GM18951 (cell line): ENCODE measurements around the gene TSEN2.

Source experiments
- POLR2A ChIP-seq: IDR thresholded peaks from 4 replicates; pipeline ENCODE4 v1.6.1; 2011; ENCODE audit warnings: mild to moderate bottlenecking; ENCODE audit not compliant: insufficient read length, insufficient read depth; ENCODE audit errors: extremely low read depth
- in situ Hi-C: fragments of 300-500 bp; cut with MboI; formaldehyde crosslinking; loops from one replicate; pipeline ENCODE4 v1.12.0; 2022; ENCODE audit warnings: low sequenced_read_pairs, mixed read lengths, inconsistent platforms; ENCODE audit not compliant: unreplicated experiment

TSEN2 gene

GRCh38 chr3:12571986-12572385 is 87.7 kb downstream of the TSEN2 start:
- no peak for TF ChIP-seq POLR2A
- in situ Hi-C loops: no loop called here

- in situ Hi-C loops: no loop called here
- no peak for TF ChIP-seq POLR2A
Measured at GRCh38 chr3:12574131-12574530, 89.9 kb downstream of the TSEN2 start.

- in situ Hi-C loops: no loop called here
- TF ChIP-seq POLR2A: no peak
Measured at GRCh38 chr3:12574661-12575060, 90.4 kb downstream of the TSEN2 start.

GRCh38 chr3:12577379-12577778 is 93.1 kb downstream of the TSEN2 start:
- no peak for TF ChIP-seq POLR2A
- in situ Hi-C loops: no loop called here

- in situ Hi-C loops: no loop called here
- no peak for TF ChIP-seq POLR2A
Measured at GRCh38 chr3:12578742-12579141, 94.5 kb downstream of the TSEN2 start.

- in situ Hi-C loops: no loop called here
- no peak for TF ChIP-seq POLR2A
Measured at GRCh38 chr3:12579456-12579855, 95.2 kb downstream of the TSEN2 start.

- in situ Hi-C loops: no loop called here
- TF ChIP-seq POLR2A: no peak
Measured at GRCh38 chr3:12579905-12580304, 95.6 kb downstream of the TSEN2 start.

- TF ChIP-seq POLR2A: no peak
- in situ Hi-C loops: no loop called here
Measured at GRCh38 chr3:12582730-12583129, 98.5 kb downstream of the TSEN2 start.
